ENCODE measurements around the gene PAPLN. TPM values are rescaled to one million over a fixed set of nuclear protein-coding genes. Genes with fewer than 3 reads are reported as not detected.

The PAPLN gene
- total RNA-seq, 2 experiments from 2014 or later = 0.72 to 1.0 TPM

DNA sequence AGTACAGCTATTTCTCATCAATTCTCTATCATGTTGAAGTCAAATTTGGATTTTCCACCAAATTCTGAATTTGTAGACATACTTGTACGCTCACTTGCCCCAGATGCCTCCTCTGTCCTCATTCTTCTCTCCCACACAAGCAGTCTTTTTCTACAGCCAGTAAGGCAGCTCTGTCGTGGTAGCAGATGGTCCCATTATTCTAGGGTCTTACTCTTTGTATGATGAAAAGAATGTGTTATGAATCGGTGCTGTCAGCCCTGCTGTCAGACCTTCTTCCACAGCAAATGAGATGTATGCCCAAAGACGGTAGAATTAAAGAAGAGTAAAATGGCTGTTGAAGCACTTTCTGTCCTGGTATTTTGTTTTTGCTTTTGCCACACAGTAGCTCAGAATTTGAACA lies 17.2 kb upstream of the PAPLN start:
- ATAC-seq (ENCODE audit: low read depth) (no peak), DNase-seq (no peak)
- no peaks in the 10 kb centered on the region for H3K27me3 Mint-ChIP-seq
- POLR2A ChIA-PET = no interaction called here
- H3K4me1 Mint-ChIP-seq = peaks cover 12% of the 10 kb centered on the region
- H3K36me3 Mint-ChIP-seq = peaks cover 16% of the 10 kb centered on the region
- no peak overlapping the region for H3K4me3 Mint-ChIP-seq
- no peak overlapping the region for H3K27ac Mint-ChIP-seq
- no peaks in the 10 kb centered on the region for H3K9me3 Mint-ChIP-seq

DNA sequence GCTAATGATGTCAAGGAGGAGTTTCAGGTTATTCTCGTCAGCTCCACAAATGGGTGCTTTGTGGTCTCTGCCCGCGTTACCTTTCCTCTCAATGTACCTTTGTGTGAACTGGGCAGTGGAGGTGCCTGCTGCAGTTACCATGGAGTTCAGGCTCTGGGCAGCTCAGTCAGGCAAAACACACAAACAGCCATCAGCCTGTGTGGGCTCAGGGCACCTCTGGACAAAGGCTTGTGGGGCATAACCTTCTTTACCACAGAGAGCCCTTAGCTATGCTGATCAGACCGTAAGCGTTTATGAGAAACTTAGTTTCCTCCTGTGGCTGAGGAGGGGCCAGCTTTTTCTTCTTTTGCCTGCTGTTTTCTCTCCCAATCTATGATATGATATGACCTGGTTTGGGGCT lies 16.7 kb upstream of the PAPLN start:
- Mint-ChIP-seq H3K4me1 (peaks cover 12% of the 10 kb centered on the region), H3K4me3 (no peak overlapping the region), H3K36me3 (peaks cover 19% of the 10 kb centered on the region), H3K27ac (no peak overlapping the region), H3K27me3 (no peaks in the 10 kb centered on the region), H3K9me3 (no peaks in the 10 kb centered on the region)
- no peak for DNase-seq
- ATAC-seq (ENCODE audit: low read depth) = no peak
- POLR2A ChIA-PET = no interaction called here

DNA sequence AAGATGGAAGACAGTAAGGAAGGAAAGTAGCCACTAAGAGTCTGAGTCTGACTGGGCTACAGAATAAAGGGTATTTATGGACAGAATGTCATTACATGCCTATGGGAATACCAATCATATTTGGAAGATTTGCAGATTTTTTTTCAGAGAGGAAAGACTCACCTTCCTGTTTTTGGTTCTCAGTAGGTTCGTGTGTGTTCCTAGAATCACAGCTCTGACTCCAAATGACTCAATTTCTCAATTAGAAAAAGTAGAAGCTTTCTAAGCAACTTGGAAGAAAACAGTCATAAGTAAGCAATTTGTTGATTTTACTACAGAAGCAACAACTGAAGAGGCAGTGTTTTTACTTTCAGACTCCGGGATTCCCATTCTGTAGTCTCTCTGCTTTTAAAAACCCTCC lies 15.4 kb upstream of the PAPLN start:
- Mint-ChIP-seq H3K4me3 (no peak overlapping the region), H3K27me3 (no peaks in the 10 kb centered on the region), H3K27ac (no peak overlapping the region), H3K4me1 (peaks cover 12% of the 10 kb centered on the region), H3K9me3 (no peaks in the 10 kb centered on the region), H3K36me3 (peaks cover 19% of the 10 kb centered on the region)
- POLR2A ChIA-PET = no interaction called here
- ATAC-seq (ENCODE audit: low read depth) = no peak
- no peak for DNase-seq

DNA sequence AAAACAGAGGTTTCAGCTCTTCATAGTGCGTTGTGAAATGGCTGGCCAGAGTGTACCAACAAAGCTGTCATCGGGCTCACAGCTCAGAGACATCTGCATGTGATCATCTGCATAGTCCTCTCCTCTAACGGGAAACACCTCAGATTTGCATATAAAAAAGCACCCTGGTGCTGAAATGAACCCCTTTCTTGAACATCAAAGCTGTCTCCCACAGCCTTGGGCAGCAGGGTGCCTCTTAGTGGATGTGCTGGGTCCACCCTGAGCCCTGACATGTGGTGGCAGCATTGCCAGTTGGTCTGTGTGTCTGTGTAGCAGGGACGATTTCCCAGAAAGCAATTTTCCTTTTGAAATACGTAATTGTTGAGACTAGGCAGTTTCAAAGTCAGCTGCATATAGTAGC lies 14.3 kb upstream of the PAPLN start:
- Mint-ChIP-seq H3K27me3 (no peaks in the 10 kb centered on the region), H3K9me3 (no peaks in the 10 kb centered on the region), H3K4me3 (no peak overlapping the region), H3K36me3 (peaks cover 19% of the 10 kb centered on the region), H3K27ac (no peak overlapping the region), H3K4me1 (peaks cover 12% of the 10 kb centered on the region)
- ATAC-seq (ENCODE audit: low read depth) = no peak
- POLR2A ChIA-PET = no interaction called here
- no peak for DNase-seq

DNA sequence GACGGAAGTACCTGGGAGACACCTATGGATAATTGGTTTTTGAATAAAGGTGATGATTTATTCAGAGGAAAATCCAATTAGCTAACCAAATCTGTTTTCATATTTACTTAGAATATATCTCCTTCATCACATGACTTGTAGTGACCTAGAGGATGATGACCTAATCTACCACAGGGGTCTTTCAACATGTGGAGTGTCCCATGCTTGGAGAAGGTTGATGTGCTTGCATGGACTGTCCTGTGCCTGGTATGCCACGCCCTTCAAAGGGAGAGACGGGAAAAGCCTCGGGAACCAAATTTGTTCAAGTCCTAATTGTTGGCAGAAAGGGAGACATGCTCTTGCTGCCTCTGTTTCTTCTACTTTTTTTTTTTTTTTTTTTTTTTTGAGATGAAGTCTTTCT lies 11.8 kb upstream of the PAPLN start:
- Mint-ChIP-seq H3K27ac (no peak overlapping the region), H3K27me3 (no peaks in the 10 kb centered on the region)
- no peak for ATAC-seq (ENCODE audit: low read depth)

DNA sequence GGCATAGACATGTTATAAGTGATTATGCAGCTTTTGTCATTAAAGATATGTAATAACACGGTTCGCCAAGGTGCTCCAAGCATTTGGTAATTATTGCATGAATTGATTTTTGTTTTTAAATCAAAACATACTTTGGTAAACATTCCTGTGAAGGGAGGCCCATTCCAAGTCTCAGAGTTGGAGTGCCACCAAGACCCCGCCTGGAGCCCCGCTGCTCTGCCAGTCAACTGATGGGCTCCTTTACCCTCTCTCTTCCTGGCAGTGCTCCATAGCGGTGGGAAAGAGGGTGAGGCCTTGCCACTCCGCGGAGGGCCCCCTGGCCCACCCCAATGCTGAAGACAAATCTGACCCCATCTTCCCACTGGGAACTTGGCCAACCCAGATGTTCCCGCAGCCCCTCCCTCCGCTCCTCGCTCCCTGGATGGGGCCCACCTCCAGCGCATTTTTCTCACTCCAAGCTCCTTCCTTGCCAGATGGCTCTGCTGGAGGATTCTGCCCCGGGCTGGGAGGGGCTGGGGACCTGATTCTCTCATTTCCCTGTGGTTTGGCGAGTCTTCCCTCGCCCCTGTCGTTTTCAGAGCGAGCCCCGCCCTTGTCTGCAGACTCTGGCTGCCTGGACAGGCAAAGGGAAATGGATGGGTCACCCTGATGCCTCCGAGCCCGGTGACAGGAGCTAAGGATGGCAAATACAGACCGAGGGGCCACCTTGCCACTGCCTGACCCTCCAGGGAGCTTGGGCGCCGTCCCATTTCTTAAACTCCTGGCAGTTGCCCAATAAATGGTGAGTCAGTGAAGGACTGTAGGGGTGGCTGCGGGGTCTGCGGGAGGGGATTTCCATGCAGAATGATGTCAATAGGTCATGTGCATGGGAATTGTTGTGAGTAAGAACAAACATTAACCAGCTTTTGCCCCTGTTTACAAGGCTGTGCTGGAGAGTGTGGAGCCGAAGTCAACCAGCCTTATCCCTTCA lies 9.2 kb upstream of the PAPLN start:
- no peak overlapping the region for H3K27ac Mint-ChIP-seq
- H3K4me3 Mint-ChIP-seq = no peak overlapping the region
- H3K4me1 Mint-ChIP-seq = no peaks in the 10 kb centered on the region
- POLR2A ChIA-PET = no interaction called here
- ATAC-seq (ENCODE audit: low read depth) (no peak), DNase-seq (no peak)
- H3K9me3 Mint-ChIP-seq = no peaks in the 10 kb centered on the region
- H3K27me3 Mint-ChIP-seq = peaks cover 6% of the 10 kb centered on the region
- H3K36me3 Mint-ChIP-seq = peaks cover 2% of the 10 kb centered on the region

More for the DNA sequence above, 11.8 kb upstream of the PAPLN start:
- peaks cover 9% of the 10 kb centered on the region for H3K36me3 Mint-ChIP-seq
- POLR2A ChIA-PET = no interaction called here
- no peaks in the 10 kb centered on the region for H3K9me3 Mint-ChIP-seq
- H3K4me1 Mint-ChIP-seq = peaks cover 10% of the 10 kb centered on the region
- no peak for DNase-seq
- H3K4me3 Mint-ChIP-seq = no peak overlapping the region

DNA sequence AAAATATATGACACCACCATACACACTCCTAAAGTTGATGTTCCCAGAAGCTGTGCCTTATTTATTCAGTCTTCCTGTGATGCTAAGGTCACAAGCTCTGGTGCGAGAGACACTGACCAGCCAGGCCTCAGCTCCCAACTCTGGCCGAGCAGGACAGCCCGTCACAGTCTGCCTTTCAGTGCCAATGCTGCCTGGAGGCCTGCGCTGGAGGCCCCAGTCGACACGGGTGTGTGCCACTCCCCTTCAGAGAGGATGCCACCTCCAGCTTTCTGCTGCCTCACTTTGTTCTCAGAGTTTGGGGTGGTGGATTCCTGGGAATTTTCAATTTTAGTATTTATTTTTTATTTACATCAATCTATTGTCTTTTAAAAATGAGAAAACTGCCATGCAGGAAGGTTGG lies 7.3 kb upstream of the PAPLN start:
- Mint-ChIP-seq H3K36me3 (peaks cover 2% of the 10 kb centered on the region), H3K4me1 (no peaks in the 10 kb centered on the region), H3K4me3 (no peak overlapping the region), H3K9me3 (no peaks in the 10 kb centered on the region), H3K27ac (no peak overlapping the region), H3K27me3 (peaks cover 25% of the 10 kb centered on the region)
- DNase-seq (no peak), ATAC-seq (ENCODE audit: low read depth) (no peak)
- POLR2A ChIA-PET = interaction anchor here (0.7 kb wide), 1 partner anchor 16 kb away, joined by 3 read pairs; no protein-coding TSS in a partner anchor

DNA sequence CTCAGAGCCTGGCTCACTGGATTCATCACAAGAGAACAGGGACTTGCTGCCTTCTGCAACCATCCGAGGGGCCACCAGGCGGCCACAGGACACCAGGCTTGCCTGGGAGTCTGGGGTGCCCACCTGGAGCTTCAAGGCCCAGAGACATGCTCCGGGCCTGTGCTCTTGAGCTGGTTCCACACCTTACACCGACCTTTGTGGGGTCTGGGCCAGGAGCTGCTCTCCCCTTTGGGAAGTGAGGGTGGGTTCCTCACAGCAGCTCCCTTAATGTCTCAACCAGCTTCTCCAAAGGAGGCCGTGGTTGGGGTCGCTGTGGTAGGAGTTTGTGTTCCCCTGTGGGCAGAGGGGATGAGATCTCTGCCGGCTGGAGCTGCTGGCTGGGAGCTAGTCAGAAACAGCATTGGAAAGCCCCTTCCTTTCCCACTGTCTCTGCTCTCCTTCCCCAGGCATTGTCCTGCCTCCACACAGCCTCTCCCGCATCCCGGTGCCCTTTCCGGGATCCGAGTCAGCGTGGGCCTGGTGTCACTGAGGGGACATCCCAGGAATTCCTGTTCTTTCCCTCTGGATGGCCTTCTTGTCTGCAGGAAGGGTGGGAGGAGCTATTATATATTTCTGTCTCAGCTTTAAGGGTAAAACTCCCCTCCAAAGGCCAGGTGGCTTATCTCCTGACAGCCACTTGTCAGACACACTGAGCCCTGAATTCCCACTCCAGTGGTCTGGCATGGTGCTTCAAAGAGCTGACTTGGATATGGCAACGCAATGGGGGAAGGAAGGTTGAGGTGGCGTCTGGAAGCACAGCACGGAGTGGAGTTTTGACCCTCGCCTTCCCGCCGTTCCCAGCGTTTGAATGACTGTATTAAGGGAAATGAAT lies 5.1 kb upstream of the PAPLN start:
- POLR2A ChIA-PET = no interaction called here
- H3K36me3 Mint-ChIP-seq = no peaks in the 10 kb centered on the region
- no peak overlapping the region for H3K4me3 Mint-ChIP-seq
- peaks cover 47% of the 10 kb centered on the region for H3K27me3 Mint-ChIP-seq
- H3K9me3 Mint-ChIP-seq = no peaks in the 10 kb centered on the region
- ATAC-seq (ENCODE audit: low read depth) = no peak
- no peak overlapping the region for H3K27ac Mint-ChIP-seq
- no peak for DNase-seq
- peaks cover 9% of the 10 kb centered on the region for H3K4me1 Mint-ChIP-seq

DNA sequence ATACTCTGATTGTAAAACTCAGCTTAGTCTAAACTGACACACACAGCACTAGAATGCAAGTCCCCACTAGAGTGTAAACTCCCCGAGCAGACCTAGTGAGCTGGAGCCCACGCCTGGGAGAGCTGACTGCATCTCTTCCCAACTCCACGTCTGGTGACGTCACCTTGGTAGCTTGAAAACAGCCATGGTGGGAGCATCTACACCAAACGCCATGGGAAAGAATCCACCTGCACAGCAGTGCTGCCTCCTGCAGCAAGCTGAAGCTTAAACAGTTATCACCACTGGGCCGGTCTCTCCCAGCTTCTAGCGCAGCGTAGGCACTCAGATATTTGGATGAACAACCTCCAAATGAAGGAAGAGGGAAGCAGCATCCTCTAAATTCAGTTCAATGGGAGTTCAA lies 4.3 kb upstream of the PAPLN start:
- Mint-ChIP-seq H3K9me3 (no peaks in the 10 kb centered on the region), H3K4me3 (no peak overlapping the region), H3K4me1 (peaks cover 9% of the 10 kb centered on the region), H3K27ac (no peak overlapping the region), H3K36me3 (no peaks in the 10 kb centered on the region), H3K27me3 (peaks cover 47% of the 10 kb centered on the region)
- POLR2A ChIA-PET = no interaction called here
- ATAC-seq (ENCODE audit: low read depth) (no peak), DNase-seq (no peak)

DNA sequence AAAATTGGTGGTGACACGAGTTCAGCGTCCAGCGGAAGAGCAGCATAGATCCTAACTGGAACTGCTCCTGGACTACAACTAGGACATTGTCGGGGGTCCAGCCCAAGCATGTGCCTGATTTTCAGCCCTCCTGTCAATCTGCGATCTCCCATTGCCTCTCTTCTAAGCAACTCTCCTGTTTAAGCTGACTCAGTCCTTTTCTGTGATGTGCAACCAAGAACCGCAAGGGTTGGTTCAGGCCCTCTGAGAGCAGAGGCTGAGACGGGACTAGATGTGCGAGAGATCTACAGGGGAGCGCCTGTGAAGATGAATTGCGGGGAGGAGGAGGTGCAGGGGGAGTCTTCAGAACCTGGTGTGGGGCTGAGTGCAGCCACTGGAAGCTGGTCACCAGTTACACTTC lies 3.7 kb upstream of the PAPLN start:
- DNase-seq (no peak), ATAC-seq (ENCODE audit: low read depth) (no peak)
- Mint-ChIP-seq H3K27ac (no peak overlapping the region), H3K27me3 (peaks cover 52% of the 10 kb centered on the region), H3K4me3 (no peak overlapping the region), H3K9me3 (no peaks in the 10 kb centered on the region), H3K4me1 (peaks cover 11% of the 10 kb centered on the region), H3K36me3 (no peaks in the 10 kb centered on the region)
- POLR2A ChIA-PET = no interaction called here

DNA sequence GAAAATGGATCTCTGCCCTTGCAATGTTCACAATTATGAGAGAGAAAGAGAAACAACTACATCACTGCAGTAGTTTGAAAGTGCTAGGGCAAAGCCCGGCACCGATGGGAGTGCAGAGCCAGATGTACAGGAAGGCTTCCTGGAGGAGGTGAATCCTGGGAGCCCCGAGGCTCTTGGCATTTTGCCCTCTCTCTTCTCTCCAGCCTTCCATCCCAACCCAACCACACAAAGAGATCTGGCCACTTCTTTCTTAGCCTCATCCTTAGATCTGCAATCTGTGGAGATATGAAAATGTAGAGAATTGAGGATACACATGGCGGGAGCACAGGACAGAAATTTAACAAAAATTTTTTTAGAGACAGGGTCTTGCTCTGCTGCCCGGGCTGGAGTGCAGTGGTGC lies 3.3 kb upstream of the PAPLN start:
- no peaks in the 10 kb centered on the region for H3K9me3 Mint-ChIP-seq
- DNase-seq = no peak
- POLR2A ChIA-PET = no interaction called here
- no peak overlapping the region for H3K27ac Mint-ChIP-seq
- H3K36me3 Mint-ChIP-seq = no peaks in the 10 kb centered on the region
- ATAC-seq (ENCODE audit: low read depth) = no peak
- H3K4me3 Mint-ChIP-seq = no peak overlapping the region
- peaks cover 11% of the 10 kb centered on the region for H3K4me1 Mint-ChIP-seq
- peaks cover 56% of the 10 kb centered on the region for H3K27me3 Mint-ChIP-seq

DNA sequence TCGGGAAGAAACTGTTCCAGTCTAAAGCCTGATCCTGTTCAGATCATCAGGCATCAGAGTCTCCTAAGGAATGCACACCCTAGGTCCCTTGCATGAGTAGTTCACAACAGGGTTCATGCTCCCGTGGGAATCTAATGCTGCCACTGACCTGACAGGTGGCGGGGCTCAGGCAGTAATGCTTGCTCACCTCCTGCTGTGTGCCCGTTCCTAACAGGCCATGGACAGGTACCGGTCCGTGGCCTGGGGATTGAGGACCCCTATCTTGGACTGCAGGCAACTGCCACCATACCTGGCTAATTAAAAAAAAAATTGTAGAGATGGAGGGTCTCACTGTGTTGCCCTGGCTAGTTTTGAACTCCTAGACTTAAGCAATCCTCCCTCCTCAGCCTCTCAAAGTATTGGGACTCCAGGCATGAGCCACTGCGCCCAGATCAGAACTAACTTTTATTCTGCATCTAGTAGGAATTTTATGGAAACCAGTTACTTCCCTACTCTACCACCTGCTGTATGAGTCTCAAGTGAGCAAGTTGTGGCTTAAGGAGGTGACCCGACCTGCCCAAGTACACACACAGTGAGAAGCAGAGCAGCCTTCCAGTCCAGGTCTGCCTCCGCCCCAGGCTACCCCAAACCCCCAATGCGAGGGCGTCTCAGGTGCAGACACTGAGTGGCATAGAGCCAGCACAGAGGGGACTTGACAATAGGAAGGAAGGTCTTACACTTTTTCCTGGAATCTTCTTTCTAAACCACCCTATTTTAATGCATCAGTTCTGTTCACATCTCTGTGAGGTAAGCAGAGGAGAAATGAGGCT lies 2.5 kb upstream of the PAPLN start:
- ATAC-seq (ENCODE audit: low read depth) = no peak
- Mint-ChIP-seq H3K4me1 (peaks cover 11% of the 10 kb centered on the region), H3K27ac (no peak overlapping the region), H3K27me3 (peaks cover 62% of the 10 kb centered on the region), H3K36me3 (no peaks in the 10 kb centered on the region), H3K4me3 (no peak overlapping the region), H3K9me3 (no peaks in the 10 kb centered on the region)
- POLR2A ChIA-PET = no interaction called here
- no peak for DNase-seq

DNA sequence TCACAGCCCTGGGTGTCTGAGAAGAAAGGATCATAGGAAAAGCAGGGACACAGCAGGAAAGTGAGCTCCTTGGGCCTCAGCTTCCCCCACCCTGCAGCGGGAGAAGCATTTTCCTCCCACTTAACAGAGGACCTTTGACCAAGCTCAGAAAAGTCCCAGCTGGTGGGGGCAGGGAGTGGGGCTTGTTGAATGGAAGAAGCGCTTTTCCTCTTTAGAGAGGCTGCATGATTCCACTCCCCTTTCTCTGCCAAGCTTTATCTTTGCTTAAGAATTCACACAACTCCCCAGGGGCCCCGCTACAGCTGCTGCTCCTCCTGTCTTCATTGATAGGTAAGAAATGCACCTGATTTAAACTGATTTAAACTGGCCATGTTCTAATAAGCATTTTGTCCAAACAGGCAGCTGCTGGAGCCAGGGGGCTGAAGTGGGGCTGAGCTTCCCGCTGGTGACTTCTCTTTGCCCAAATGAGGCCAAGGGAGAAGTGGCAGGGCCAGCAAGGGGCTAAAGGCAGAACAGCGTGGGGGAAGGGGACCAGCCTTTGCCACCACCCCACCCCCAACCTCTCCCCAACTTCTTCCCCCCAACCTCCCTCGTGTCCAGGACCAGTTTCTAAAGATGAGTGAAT lies 1.7 kb upstream of the PAPLN start:
- ATAC-seq (ENCODE audit: low read depth) (no peak), DNase-seq (no peak)
- POLR2A ChIA-PET = no interaction called here
- no peaks in the 10 kb centered on the region for H3K9me3 Mint-ChIP-seq
- H3K4me1 Mint-ChIP-seq = peaks cover 11% of the 10 kb centered on the region
- peaks cover 69% of the 10 kb centered on the region for H3K27me3 Mint-ChIP-seq
- no peaks in the 10 kb centered on the region for H3K36me3 Mint-ChIP-seq
- no peak overlapping the region for H3K4me3 Mint-ChIP-seq
- H3K27ac Mint-ChIP-seq = no peak overlapping the region
